ENCODE measurements around the gene CLIC5. TPM values are rescaled to one million over a fixed set of nuclear protein-coding genes. Genes with fewer than 3 reads are reported as not detected.

CLIC5 gene
- total RNA-seq = 19.5 TPM

DNA sequence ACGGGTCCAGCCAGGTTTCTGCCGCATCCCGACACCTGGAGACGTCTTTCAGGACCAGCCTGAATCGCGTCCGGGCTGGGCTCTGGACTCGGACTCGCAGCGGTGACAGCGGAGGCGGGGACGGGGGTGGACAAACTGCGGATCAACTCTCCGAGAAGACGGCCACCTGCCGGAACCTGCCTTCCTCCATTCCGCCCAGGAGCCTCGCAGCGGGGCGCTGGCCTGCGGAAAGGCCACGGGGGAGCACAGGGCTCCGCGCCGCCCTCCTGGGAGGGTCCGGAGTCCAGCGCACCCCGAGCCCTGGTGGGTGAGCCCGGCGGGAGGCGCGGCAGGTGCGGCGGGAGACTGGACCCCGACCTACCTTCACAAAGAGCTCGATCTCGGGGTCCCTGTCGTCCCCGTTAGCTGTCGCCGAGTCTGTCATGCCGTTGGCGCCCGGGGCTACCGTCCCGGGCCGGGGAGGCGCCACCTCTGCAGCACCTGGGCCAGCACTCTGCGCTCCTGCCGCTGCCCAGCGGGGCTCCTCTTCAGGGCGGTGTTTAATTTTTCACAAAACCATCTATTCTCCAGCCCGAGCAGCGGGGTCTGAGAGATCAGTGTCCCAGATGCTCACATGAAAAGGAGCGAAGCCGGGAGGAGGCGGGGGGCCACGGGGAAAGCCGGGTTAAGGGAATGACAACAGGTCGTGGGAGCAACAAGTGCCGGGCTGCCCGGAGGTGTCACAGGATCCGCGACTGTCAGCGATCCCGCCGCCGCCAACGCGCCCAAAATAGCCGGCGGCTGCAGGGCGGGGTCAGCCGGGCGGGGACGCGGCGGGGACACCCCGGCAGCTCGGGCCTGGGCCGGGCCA is at the start of gene CLIC5:
Gene CLIC5, minus strand, starts transcription at position 742 of the 850 bp plus-strand sequence. Its CDS starts 318 bp downstream, at position 424.

Other genes starting within 250 kb of the CLIC5 start
- 18.4 TPM for gene ENPP4, start 114.1 kb upstream of the CLIC5 start, total RNA-seq
- gene ENPP5, start 155.1 kb upstream of the CLIC5 start, total RNA-seq = 8.9 TPM

Measured in camera-type eye (tissue), 1 donor.